SK-N-SH (cell line): ENCODE results near the gene IFITM5. TPM values are rescaled to one million over a fixed set of nuclear protein-coding genes. Genes with fewer than 3 reads are reported as not detected.

Experiments
- CTCF ChIA-PET: fragments of 300-600, 350-600 bp; formaldehyde crosslinking; extraction: SDS; loops from one replicate; lab custom pipeline; 2021; lab: Yijun Ruan, JAX
- POLR2A ChIA-PET: fragments of 350-600 bp; sonication (Branson Sonifier 250); formaldehyde crosslinking; extraction: SDS; loops from one replicate; lab custom pipeline; 2020; ENCODE audit warnings: antibody characterized with exemption, inconsistent platforms; lab: Yijun Ruan, JAX
- DNase-seq: peaks from one replicate; pipeline ENCODE4 v3.0.0; 2012
- H2AFZ ChIP-seq: fragments of 200-600 bp; sonication (generic); 2 replicates; pipeline ENCODE4 v1.8.1; 2016; ENCODE audit warnings: antibody characterized with exemption, mild to moderate bottlenecking, low read depth
- H3F3A ChIP-seq: fragments of 200-600 bp; sonication (generic); replicated peaks from 2 replicates; pipeline ENCODE3; 2016; ENCODE audit warnings: antibody characterized with exemption, mild to moderate bottlenecking; ENCODE audit not compliant: insufficient read depth
- H3K27ac ChIP-seq, 2 experiments: fragments of 200-500 bp in 1 of 2; fragments of 200-600 bp in 1 of 2; sonication (Bioruptor generic) in 1 of 2; sonication (generic), shearing (Covaris generic) in 1 of 2; 2 replicates each; pipeline versions ENCODE4 v1.5.1 to v1.6.1; 2014 to 2016; ENCODE audit warnings: low read depth in 2 of 2, inconsistent platforms in 1 of 2, low read length in 1 of 2, mild to moderate bottlenecking in 1 of 2, mixed read lengths in 1 of 2
- H3K27me3 ChIP-seq: fragments of 200-600 bp; sonication (generic), shearing (Covaris generic); 2 replicates; pipeline ENCODE4 v1.6.1; 2016; ENCODE audit warnings: mixed run types; ENCODE audit not compliant: insufficient read depth
- H3K36me3 ChIP-seq, 2 experiments: fragments of 200-500 bp in 1 of 2; fragments of 200-600 bp in 1 of 2; sonication (Bioruptor generic) in 1 of 2; sonication (generic) in 1 of 2; replicated peaks in 1 of 2; 2 replicates each; pipeline versions ENCODE3 to v1.5.1; 2014 to 2016; ENCODE audit warnings: low read length in 1 of 2, mild to moderate bottlenecking in 1 of 2; ENCODE audit not compliant: insufficient read depth in 2 of 2, control insufficient read depth in 1 of 2
- H3K4me1 ChIP-seq, 2 experiments: fragments of 200-500 bp in 1 of 2; fragments of 200-600 bp in 1 of 2; sonication (Bioruptor generic) in 1 of 2; sonication (generic), shearing (Covaris generic) in 1 of 2; 2 replicates each; pipeline versions ENCODE4 v1.5.1 to v1.6.1; 2014 to 2016; ENCODE audit warnings: low read depth in 1 of 2, low read length in 1 of 2, mixed run types in 1 of 2; ENCODE audit not compliant: insufficient read depth in 2 of 2, control insufficient read depth in 1 of 2
- H3K4me2 ChIP-seq: fragments of 200-600 bp; sonication (generic), shearing (Covaris generic); 2 replicates; pipeline ENCODE4 v1.6.1; 2017; ENCODE audit warnings: mixed run types
- H3K4me3 ChIP-seq, 2 experiments: fragments of 200-500 bp in 1 of 2; fragments of 200-600 bp in 1 of 2; sonication (Bioruptor generic) in 1 of 2; sonication (generic), shearing (Covaris generic) in 1 of 2; 2 replicates each; pipeline versions ENCODE4 v1.5.1 to v1.8.1; 2014 to 2016; ENCODE audit warnings: low read depth in 2 of 2, inconsistent platforms in 1 of 2, low read length in 1 of 2, mild to moderate bottlenecking in 1 of 2, mixed read lengths in 1 of 2, moderate library complexity in 1 of 2
- H3K79me2 ChIP-seq: fragments of 200-600 bp; sonication (generic); 2 replicates; pipeline ENCODE4 v1.8.1; 2017; ENCODE audit warnings: mild to moderate bottlenecking; ENCODE audit not compliant: insufficient read depth
- H3K9ac ChIP-seq: fragments of 200-600 bp; sonication (generic); 2 replicates; pipeline ENCODE4 v1.6.1; 2017; ENCODE audit warnings: mixed run types
- H3K9me2 ChIP-seq: fragments of 200-600 bp; sonication (generic); 2 replicates; pipeline ENCODE4 v1.6.1; 2017; ENCODE audit warnings: mixed run types
- H3K9me3 ChIP-seq: fragments of 200-600 bp; sonication (generic); 2 replicates; pipeline ENCODE4 v1.6.1; 2017; ENCODE audit warnings: mixed run types, mild to moderate bottlenecking, moderate library complexity
- H4K20me1 ChIP-seq: fragments of 200-600 bp; sonication (generic); 2 replicates; pipeline ENCODE4 v1.6.1; 2017; ENCODE audit warnings: mild to moderate bottlenecking, mixed run types; ENCODE audit not compliant: insufficient read depth
- CHD2 ChIP-seq: fragments of 150-350 bp; IDR thresholded peaks from 2 replicates; pipeline ENCODE4 v1.6.1; 2018; ENCODE audit warnings: low read length; ENCODE audit not compliant: partially characterized antibody
- FOSL2 ChIP-seq: IDR thresholded peaks from 2 replicates; pipeline ENCODE4 v1.4.0; 2012; ENCODE audit warnings: low read depth, mild to moderate bottlenecking, moderate library complexity, borderline replicate concordance
- FOXM1 ChIP-seq: IDR thresholded peaks from 2 replicates; pipeline ENCODE4 v1.4.0; 2012; ENCODE audit warnings: low read depth, mild to moderate bottlenecking
- JUND ChIP-seq: IDR thresholded peaks from 2 replicates; pipeline ENCODE4 v1.4.0; 2012
- MAX ChIP-seq: IDR thresholded peaks from 2 replicates; pipeline ENCODE4 v1.4.0; 2012; ENCODE audit warnings: low read depth
- MEF2A ChIP-seq: IDR thresholded peaks from 2 replicates; pipeline ENCODE4 v1.4.0; 2012; ENCODE audit warnings: low read depth, borderline replicate concordance
- NFIC ChIP-seq: IDR thresholded peaks from 2 replicates; pipeline ENCODE4 v1.4.0; 2012; ENCODE audit warnings: borderline replicate concordance
- RCOR1 ChIP-seq: fragments of 150-350 bp; IDR thresholded peaks from 2 replicates; pipeline ENCODE4 v1.6.1; 2017; ENCODE audit warnings: antibody characterized with exemption, low read length
- RFX5 ChIP-seq: IDR thresholded peaks from 2 replicates; pipeline ENCODE4 v1.6.1; 2012; ENCODE audit warnings: mild to moderate bottlenecking, improper control_type of control experiment, low read length
- TCF12 ChIP-seq: IDR thresholded peaks from 2 replicates; pipeline ENCODE4 v1.4.0; 2012
- WGBS: methylation state at CpG from one replicate; pipeline ENCODE4 v1.1.6; 2017; ENCODE audit warnings: low lambda C conversion rate; 5-methylcytosine and 5-hydroxymethylcytosine counted together
- polyA plus RNA-seq, 3 experiments: library from polyadenylated mRNA; depleted of rRNA; stranded (reverse); fragments of >200 nt; gene quantifications; 2 replicates each; pipeline ENCODE4 v1.2.3, GENCODE V29; 2012
- TF ChIP-seq, protein P1 (sequence below): fragments of 150-350 bp; IDR thresholded peaks from 2 replicates; pipeline ENCODE4 v1.6.1; 2017; ENCODE audit warnings: antibody characterized with exemption, low read length, low read depth, borderline replicate concordance
- TF ChIP-seq, protein P2 (sequence below): IDR thresholded peaks from 2 replicates; pipeline ENCODE4 v1.4.0; 2012; ENCODE audit warnings: low read depth, borderline replicate concordance

Gene IFITM5
- polyA plus RNA-seq, 1 of the 3 experiments (the other 2 are of a cell fraction) = not detected

DNA sequence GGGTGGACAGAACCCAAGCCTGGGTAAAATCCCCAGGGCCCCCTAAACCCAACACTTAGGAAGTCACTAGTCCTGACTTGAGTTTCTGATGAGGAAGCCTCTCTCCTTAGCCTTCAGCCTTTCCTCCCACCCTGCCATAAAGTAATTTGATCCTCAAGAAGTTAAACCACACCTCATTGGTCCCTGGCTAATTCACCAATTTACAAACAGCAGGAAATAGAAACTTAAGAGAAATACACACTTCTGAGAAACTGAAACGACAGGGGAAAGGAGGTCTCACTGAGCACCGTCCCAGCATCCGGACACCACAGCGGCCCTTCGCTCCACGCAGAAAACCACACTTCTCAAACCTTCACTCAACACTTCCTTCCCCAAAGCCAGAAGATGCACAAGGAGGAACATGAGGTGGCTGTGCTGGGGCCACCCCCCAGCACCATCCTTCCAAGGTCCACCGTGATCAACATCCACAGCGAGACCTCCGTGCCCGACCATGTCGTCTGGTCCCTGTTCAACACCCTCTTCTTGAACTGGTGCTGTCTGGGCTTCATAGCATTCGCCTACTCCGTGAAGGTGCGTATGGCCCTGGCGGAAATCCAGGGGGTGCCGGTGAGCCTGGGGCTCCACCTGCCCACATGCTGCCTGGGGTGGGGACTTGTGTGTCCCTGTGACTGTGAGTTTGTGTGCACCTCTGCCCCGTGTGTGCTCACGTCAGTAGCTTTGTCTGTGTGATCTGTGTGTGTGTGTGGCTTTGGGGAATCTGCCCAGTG lies 14.6 kb upstream of the IFITM5 start, which contains the start of gene IFITM1:
Gene IFITM1, plus strand, starts transcription at position 254 of the 767 bp plus-strand sequence. Its CDS starts 131 bp downstream, at position 385.
- ChIA-PET CTCF (no interaction called here), POLR2A (no interaction called here)
- Histone ChIP-seq H3F3A (peaks cover 13% of the 10 kb centered on the region), H2AFZ (no peak within 1 kb of the TSS), H3K9ac (no peak within 1 kb of the TSS), H3K9me2 (no peaks in the 10 kb centered on the region), H4K20me1 (no peaks in the 10 kb centered on the region), H3K27me3 (no peaks in the 10 kb centered on the region), H3K27ac (no peak within 1 kb of the TSS), H3K36me3 (peaks cover 0 to 3% of the 10 kb centered on the region in 2 experiments), H3K4me2 (no peak within 1 kb of the TSS), H3K4me1 (peaks cover 2 to 15% of the 10 kb centered on the region in 2 experiments; a peak in 2 of 4 replicates), H3K4me3 (no peak within 1 kb of the TSS), H3K9me3 (no peaks in the 10 kb centered on the region), H3K79me2 (peaks cover 11% of the 10 kb centered on the region; the same call in 1 of the 2 replicates)
- DNase-seq = no peak
- WGBS = 89% methylated on average over 18 of the region's 18 CpGs
- TF ChIP-seq, protein P1, sequence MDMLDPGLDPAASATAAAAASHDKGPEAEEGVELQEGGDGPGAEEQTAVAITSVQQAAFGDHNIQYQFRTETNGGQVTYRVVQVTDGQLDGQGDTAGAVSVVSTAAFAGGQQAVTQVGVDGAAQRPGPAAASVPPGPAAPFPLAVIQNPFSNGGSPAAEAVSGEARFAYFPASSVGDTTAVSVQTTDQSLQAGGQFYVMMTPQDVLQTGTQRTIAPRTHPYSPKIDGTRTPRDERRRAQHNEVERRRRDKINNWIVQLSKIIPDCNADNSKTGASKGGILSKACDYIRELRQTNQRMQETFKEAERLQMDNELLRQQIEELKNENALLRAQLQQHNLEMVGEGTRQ = no peak
- no peak for TF ChIP-seq CHD2
- TF ChIP-seq, all 33 proteins: peak for 0

DNA sequence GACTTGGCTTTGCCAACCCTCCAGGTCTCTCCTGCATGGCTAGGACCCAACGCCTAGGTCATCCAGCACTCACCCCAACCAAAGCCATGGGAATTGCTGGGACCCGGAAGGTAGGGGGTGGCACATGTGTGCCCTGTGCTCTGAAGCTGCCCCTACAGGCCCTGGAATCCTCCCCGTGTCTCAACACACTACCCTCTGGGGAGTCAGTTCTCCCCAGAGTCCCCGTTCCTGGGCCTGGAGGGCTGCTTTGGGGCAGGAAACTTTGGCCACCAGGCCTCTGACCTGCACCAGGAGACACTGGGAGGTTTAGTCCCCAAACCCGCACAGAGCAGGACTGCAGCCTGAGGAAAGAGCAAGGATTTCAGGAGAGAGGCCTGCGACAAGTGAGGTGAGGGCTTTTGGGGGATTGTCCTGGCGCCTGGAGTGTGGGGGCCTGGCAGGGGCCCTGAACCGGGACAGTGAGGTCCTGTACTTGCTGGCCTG lies 14.0 kb upstream of the IFITM5 start:
- ChIA-PET POLR2A (no interaction called here), CTCF (interaction anchor here (1.1 kb wide), 1 partner anchor 10 kb away, joined by 4 read pairs; no protein-coding TSS in a partner anchor)
- H3K4me2 ChIP-seq = no peak overlapping the region
- 91% methylated on average over 5 of the region's 8 CpGs for WGBS
- no peak overlapping the region for H3K27ac ChIP-seq
- peaks cover 13% of the 10 kb centered on the region for H3F3A ChIP-seq
- TF ChIP-seq, protein P2, sequence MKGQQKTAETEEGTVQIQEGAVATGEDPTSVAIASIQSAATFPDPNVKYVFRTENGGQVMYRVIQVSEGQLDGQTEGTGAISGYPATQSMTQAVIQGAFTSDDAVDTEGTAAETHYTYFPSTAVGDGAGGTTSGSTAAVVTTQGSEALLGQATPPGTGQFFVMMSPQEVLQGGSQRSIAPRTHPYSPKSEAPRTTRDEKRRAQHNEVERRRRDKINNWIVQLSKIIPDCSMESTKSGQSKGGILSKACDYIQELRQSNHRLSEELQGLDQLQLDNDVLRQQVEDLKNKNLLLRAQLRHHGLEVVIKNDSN = no peak
- TF ChIP-seq CHD2 = no peak
- TF ChIP-seq MEF2A = no peak
- no peak for TF ChIP-seq FOXM1
- no peak for TF ChIP-seq TCF12
- no peak for TF ChIP-seq FOSL2
- no peak for TF ChIP-seq MAX
- TF ChIP-seq RFX5 = no peak
- TF ChIP-seq RCOR1 = no peak
- no peak for TF ChIP-seq NFIC
- no peak for TF ChIP-seq JUND
- H3K36me3 ChIP-seq = peaks cover 0 to 3% of the 10 kb centered on the region in 2 experiments
- no peak overlapping the region for H3K4me3 ChIP-seq
- H2AFZ ChIP-seq = no peak overlapping the region
- H3K79me2 ChIP-seq = peaks cover 11% of the 10 kb centered on the region; the same call in 1 of the 2 replicates
- H3K9me2 ChIP-seq = no peaks in the 10 kb centered on the region
- DNase-seq = no peak
- no peaks in the 10 kb centered on the region for H4K20me1 ChIP-seq
- no peaks in the 10 kb centered on the region for H3K27me3 ChIP-seq
- H3K4me1 ChIP-seq = peaks cover 2 to 15% of the 10 kb centered on the region in 2 experiments; a peak in 2 of 4 replicates
- no peak overlapping the region for H3K9ac ChIP-seq
- H3K9me3 ChIP-seq = no peaks in the 10 kb centered on the region
